T-helper 1 cell treated with Interleukin-12 subunit alpha and Interleukin-12 subunit beta and Interleukin-4 antibody, amounts not matched to agents 30 μg/mL and 1 μg/mL, for 36 hours (primary cell): Measurements from ENCODE around the gene BTBD7.
"Not testable (repeated sequence)": the region's sequence is repeated elsewhere in the genome, so short reads cannot be mapped to it uniquely, and the experiment has no call there.

Experiments used
- H3K27ac Mint-ChIP-seq: one replicate; pipeline ENCODE4 v1.8.0; 2021; ENCODE audit warnings: mild to moderate bottlenecking, mixed read lengths
- H3K27me3 Mint-ChIP-seq: one replicate; pipeline ENCODE4 v1.8.0; 2021; ENCODE audit warnings: low read depth, mixed read lengths
- H3K36me3 Mint-ChIP-seq: one replicate; pipeline ENCODE4 v1.8.0; 2021; ENCODE audit warnings: low read depth, mixed read lengths
- H3K4me1 Mint-ChIP-seq: one replicate; pipeline ENCODE4 v1.8.0; 2021; ENCODE audit warnings: low read depth, mixed read lengths
- H3K4me3 Mint-ChIP-seq: one replicate; pipeline ENCODE4 v1.8.0; 2021; ENCODE audit warnings: mild to moderate bottlenecking, moderate library complexity, mixed read lengths
- H3K9me3 Mint-ChIP-seq: one replicate; pipeline ENCODE4 v1.8.0; 2021; ENCODE audit warnings: mixed read lengths

The BTBD7 gene

GRCh38 chr14:93332853-93333630, at the start of gene BTBD7:
Gene BTBD7 (minus strand): TSS chr14:93333036. CDS start chr14:93296051, 36,985 bp downstream.
- H3K9me3 Mint-ChIP-seq = no peaks in the 10 kb centered on the region
- peak within 1 kb of the TSS; percentile 87 for H3K4me3 Mint-ChIP-seq
- H3K27ac Mint-ChIP-seq = peak within 1 kb of the TSS; percentile 88
- peaks cover 34% of the 10 kb centered on the region for H3K4me1 Mint-ChIP-seq
- H3K36me3 Mint-ChIP-seq = peaks cover 2% of the 10 kb centered on the region
- no peaks in the 10 kb centered on the region for H3K27me3 Mint-ChIP-seq

GRCh38 chr14:93381644-93382043, 48.8 kb upstream of the BTBD7 start:
- H3K36me3 Mint-ChIP-seq = no peaks in the 10 kb centered on the region
- H3K4me3 Mint-ChIP-seq = no peak overlapping the region
- no peaks in the 10 kb centered on the region for H3K9me3 Mint-ChIP-seq
- H3K27ac Mint-ChIP-seq = no peak overlapping the region
- no peaks in the 10 kb centered on the region for H3K4me1 Mint-ChIP-seq
- H3K27me3 Mint-ChIP-seq = peaks cover 23% of the 10 kb centered on the region

GRCh38 chr14:93379831-93380230, 47.0 kb upstream of the BTBD7 start:
- H3K27me3 Mint-ChIP-seq = peaks cover 13% of the 10 kb centered on the region
- H3K4me3 Mint-ChIP-seq = no peak overlapping the region
- no peaks in the 10 kb centered on the region for H3K36me3 Mint-ChIP-seq
- H3K4me1 Mint-ChIP-seq = no peaks in the 10 kb centered on the region
- no peaks in the 10 kb centered on the region for H3K9me3 Mint-ChIP-seq
- H3K27ac Mint-ChIP-seq = no peak overlapping the region

- Mint-ChIP-seq H3K4me1 (no peaks in the 10 kb centered on the region), H3K4me3 (no peak overlapping the region), H3K9me3 (no peaks in the 10 kb centered on the region), H3K36me3 (no peaks in the 10 kb centered on the region), H3K27ac (no peak overlapping the region), H3K27me3 (peaks cover 12% of the 10 kb centered on the region)
Measured at GRCh38 chr14:93375673-93376156, 42.9 kb upstream of the BTBD7 start.

GRCh38 chr14:93369713-93370266, 37.0 kb upstream of the BTBD7 start:
- Mint-ChIP-seq H3K36me3 (no peaks in the 10 kb centered on the region), H3K9me3 (no peaks in the 10 kb centered on the region), H3K27me3 (peaks cover 15% of the 10 kb centered on the region), H3K27ac (no peak overlapping the region), H3K4me1 (no peaks in the 10 kb centered on the region), H3K4me3 (no peak overlapping the region)

- Mint-ChIP-seq H3K4me3 (no peak overlapping the region), H3K9me3 (no peaks in the 10 kb centered on the region), H3K27me3 (peaks cover 15% of the 10 kb centered on the region), H3K4me1 (no peaks in the 10 kb centered on the region), H3K36me3 (no peaks in the 10 kb centered on the region), H3K27ac (no peak overlapping the region)
Measured at GRCh38 chr14:93368996-93369712, 36.3 kb upstream of the BTBD7 start.

GRCh38 chr14:93354873-93355272, 22.0 kb upstream of the BTBD7 start:
- H3K27ac Mint-ChIP-seq, H3K36me3 Mint-ChIP-seq, H3K4me3 Mint-ChIP-seq, H3K9me3 Mint-ChIP-seq, H3K27me3 Mint-ChIP-seq, H3K4me1 Mint-ChIP-seq: not testable (repeated sequence)

GRCh38 chr14:93348292-93348691, 15.5 kb upstream of the BTBD7 start:
- H3K36me3 Mint-ChIP-seq = no peaks in the 10 kb centered on the region
- no peak overlapping the region for H3K4me3 Mint-ChIP-seq
- H3K4me1 Mint-ChIP-seq = no peaks in the 10 kb centered on the region
- H3K9me3 Mint-ChIP-seq = peaks cover 5% of the 10 kb centered on the region
- peaks cover 5% of the 10 kb centered on the region for H3K27me3 Mint-ChIP-seq
- no peak overlapping the region for H3K27ac Mint-ChIP-seq

GRCh38 chr14:93347850-93348249, 15.0 kb upstream of the BTBD7 start:
- Mint-ChIP-seq H3K4me3 (no peak overlapping the region), H3K36me3 (no peaks in the 10 kb centered on the region), H3K9me3 (peaks cover 6% of the 10 kb centered on the region), H3K27ac (no peak overlapping the region), H3K4me1 (no peaks in the 10 kb centered on the region), H3K27me3 (peaks cover 5% of the 10 kb centered on the region)

- peaks cover 14% of the 10 kb centered on the region for H3K9me3 Mint-ChIP-seq
- no peaks in the 10 kb centered on the region for H3K36me3 Mint-ChIP-seq
- H3K4me1 Mint-ChIP-seq = no peaks in the 10 kb centered on the region
- H3K27me3 Mint-ChIP-seq = peaks cover under 1% of the 10 kb centered on the region
- no peak within 1 kb of the TSS for H3K4me3 Mint-ChIP-seq
- H3K27ac Mint-ChIP-seq = no peak within 1 kb of the TSS
Measured at GRCh38 chr14:93346926-93347721, 14.3 kb upstream of the BTBD7 start, which contains the start of gene COX8C. Gene COX8C (plus strand): TSS chr14:93347182. CDS start chr14:93347269, 87 bp downstream.

GRCh38 chr14:93343797-93344196, 11.0 kb upstream of the BTBD7 start:
- Mint-ChIP-seq H3K27ac (no peak overlapping the region), H3K36me3 (no peaks in the 10 kb centered on the region), H3K4me3 (no peak overlapping the region), H3K9me3 (peaks cover 22% of the 10 kb centered on the region), H3K27me3 (no peaks in the 10 kb centered on the region), H3K4me1 (no peaks in the 10 kb centered on the region)

- Mint-ChIP-seq H3K4me1 (no peaks in the 10 kb centered on the region), H3K27me3 (no peaks in the 10 kb centered on the region), H3K4me3 (no peak overlapping the region), H3K36me3 (no peaks in the 10 kb centered on the region), H3K27ac (no peak overlapping the region), H3K9me3 (peaks cover 22% of the 10 kb centered on the region)
Measured at GRCh38 chr14:93343266-93343665, 10.4 kb upstream of the BTBD7 start.

- Mint-ChIP-seq H3K4me3 (no peak overlapping the region), H3K27ac (no peak overlapping the region), H3K4me1 (peaks cover 10% of the 10 kb centered on the region), H3K27me3 (no peaks in the 10 kb centered on the region), H3K36me3 (peaks cover 2% of the 10 kb centered on the region), H3K9me3 (peaks cover 16% of the 10 kb centered on the region)
Measured at GRCh38 chr14:93337884-93338283, 5.0 kb upstream of the BTBD7 start.

GRCh38 chr14:93337143-93337753, 4.4 kb upstream of the BTBD7 start:
- Mint-ChIP-seq H3K27me3 (no peaks in the 10 kb centered on the region), H3K4me1 (peaks cover 10% of the 10 kb centered on the region), H3K4me3 (no peak overlapping the region), H3K9me3 (peaks cover 10% of the 10 kb centered on the region), H3K36me3 (peaks cover 2% of the 10 kb centered on the region), H3K27ac (no peak overlapping the region)
